Measurements from ENCODE around the gene CCNA2. TPM values are rescaled to one million over a fixed set of nuclear protein-coding genes. Genes with fewer than 3 reads are reported as not detected.

The CCNA2 gene
- 7.4 and 7.8 TPM in 2 replicates for total RNA-seq

DNA sequence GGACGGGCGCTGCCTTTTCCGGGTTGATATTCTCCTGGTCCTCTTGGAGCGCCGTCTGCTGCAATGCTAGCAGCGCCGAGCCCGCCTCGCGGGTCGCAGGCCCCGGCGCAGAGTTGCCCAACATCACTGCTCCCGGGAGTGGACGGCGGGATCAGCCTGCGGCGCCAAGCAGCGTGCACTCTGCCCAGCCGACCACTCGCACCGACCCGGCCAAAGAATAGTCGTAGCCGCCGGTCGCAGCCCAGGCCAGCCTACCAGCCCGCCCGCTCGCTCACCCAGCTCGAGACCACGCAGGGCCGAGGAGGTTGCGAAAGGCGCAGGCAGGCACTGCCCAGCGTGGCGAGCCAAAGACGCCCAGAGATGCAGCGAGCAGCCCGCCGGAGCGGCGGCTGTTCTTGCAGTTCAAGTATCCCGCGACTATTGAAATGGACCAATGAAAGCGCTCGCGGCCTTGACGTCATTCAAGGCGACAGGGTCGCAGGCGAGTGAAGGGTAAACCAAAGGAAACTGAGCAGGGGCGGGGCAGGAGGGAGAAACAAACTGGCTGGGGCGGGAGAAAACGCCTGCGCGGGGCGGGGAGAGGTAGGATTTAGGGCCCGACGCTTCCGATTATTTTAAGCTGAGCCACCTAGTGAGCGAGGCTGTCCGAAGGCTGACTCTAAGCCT is at the start of gene CCNA2:
Gene CCNA2, minus strand, starts transcription at position 379 of the 666 bp plus-strand sequence. Its CDS starts 255 bp downstream, at position 124.

DNA sequence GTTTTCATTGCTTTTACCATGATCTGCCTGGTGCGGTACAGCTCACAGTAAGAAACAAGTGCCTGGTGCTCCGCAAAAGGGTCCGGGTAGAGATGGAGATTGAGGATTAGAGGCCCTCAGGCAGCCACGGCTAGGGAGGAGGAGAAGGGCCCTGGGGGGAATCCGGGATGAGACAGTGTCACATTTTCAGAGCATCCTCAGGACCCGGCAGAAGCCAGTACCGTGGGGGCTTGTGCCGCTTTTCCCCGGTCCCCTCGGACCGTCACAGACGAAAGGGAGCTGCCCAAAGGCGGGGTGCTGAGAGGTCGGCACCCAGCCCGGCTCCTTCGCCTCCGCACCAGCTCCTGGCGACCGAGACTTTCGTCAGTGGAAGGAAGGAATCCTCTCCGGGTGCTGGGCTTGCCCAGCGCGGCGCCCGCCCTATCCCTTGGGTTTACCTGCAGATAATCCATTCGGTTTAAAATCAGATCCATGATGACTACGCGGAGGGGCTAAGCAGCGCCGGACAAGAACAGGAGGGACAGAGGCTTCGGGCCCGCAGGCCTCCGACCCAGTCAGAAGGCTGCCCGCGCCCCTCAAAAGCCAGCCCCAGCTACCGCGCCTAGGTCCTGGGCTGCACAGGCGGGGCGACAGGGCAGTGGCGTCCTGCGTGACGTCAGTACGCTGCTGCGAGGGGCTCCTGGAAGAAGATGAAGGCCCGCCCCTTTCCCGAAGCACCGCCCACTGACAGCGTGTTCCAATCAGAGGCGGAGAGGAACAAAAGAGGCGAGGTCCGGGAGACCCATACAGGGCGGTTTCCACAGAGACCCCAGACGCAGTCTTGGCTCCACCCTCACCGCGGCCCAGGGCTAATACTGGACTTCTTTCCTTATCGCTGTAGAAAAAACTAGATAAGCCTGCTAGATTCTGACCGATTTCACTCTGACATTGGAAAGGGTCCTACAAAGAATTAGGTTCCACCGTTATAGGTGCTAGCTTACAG is 46.4 kb upstream of the CCNA2 start, which contains the start of gene BBS7:
Gene BBS7, minus strand, starts transcription at position 634 of the 982 bp plus-strand sequence. Its CDS starts 161 bp downstream, at position 473.

DNA sequence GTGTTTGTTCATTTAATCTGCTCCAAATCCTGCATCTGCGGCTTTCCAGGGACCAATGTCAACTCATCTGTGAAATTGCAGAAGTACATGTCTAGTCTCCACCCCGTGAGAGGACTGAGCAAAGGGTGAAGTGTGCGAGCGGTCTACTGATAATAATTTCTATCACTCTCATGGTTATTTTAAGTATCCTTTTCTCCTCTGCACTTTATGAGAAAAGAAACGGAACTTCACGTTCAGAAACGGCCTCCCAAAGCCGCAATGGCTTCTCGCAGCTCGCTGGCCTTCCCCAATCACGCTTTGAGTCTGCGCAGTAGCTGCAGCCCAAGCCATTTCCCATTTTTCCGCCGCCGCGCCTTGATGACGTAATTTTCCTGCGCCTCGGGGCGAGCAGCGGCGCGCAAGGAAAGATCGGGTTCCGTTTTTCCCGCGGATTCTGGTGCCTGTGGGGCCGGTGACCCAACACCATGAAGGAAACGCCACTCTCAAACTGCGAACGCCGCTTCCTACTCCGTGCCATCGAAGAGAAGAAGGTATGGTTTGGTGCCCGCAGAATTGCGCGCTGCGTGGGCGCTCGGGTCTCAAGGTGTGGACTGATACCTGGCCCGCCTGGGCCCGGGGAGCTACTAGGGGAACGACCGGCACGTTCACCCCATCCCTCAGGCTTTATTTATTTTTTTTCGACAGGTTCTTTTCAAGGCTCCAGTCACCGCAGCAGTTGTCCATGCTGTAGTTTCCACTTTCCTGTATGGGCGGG is 22.5 kb downstream of the CCNA2 start, which contains the start of gene EXOSC9:
Gene EXOSC9, plus strand, starts transcription at position 363 of the 754 bp plus-strand sequence. Its CDS starts 102 bp downstream, at position 465.

Other genes starting within 250 kb of the CCNA2 start
- gene ANXA5, start 126.9 kb downstream of the CCNA2 start, total RNA-seq = 964 and 1,004 TPM in 2 replicates
- gene SMIM43, start 58.7 kb downstream of the CCNA2 start, total RNA-seq = 6.0 and 6.6 TPM in 2 replicates
- 26.6 and 30.3 TPM in 2 replicates for gene EXOSC9, start 22.6 kb downstream of the CCNA2 start, total RNA-seq
- gene BBS7, start 46.6 kb upstream of the CCNA2 start, total RNA-seq = 26.1 and 26.5 TPM in 2 replicates
- 2.9 and 7.8 TPM in 2 replicates for gene TRPC3, start 128.2 kb upstream of the CCNA2 start, total RNA-seq